MCF 10A (cell line): ENCODE measurements around the gene ZBTB47. TPM values are rescaled to one million over a fixed set of nuclear protein-coding genes. Genes with fewer than 3 reads are reported as not detected.
A peak's percentile ranks its signal among the peaks of the same experiment; 100 is the strongest.

Experiments used
- BruUV-seq: library from RNA; stranded (reverse); fragments of 400-500 nt; replicated peaks from 2 replicates; lab custom pipeline; 2021; lab: Mats Ljungman, UMichigan
- CTCF ChIA-PET: fragments of 300-600 bp; sonication (Branson Sonifier 250); formaldehyde crosslinking; extraction: SDS; loops from one replicate; lab custom pipeline; 2021; ENCODE audit warnings: antibody characterized with exemption, inconsistent platforms; lab: Yijun Ruan, JAX
- POLR2A ChIA-PET: fragments of 300-600, 350-650 bp; sonication (Branson Sonifier 250); formaldehyde crosslinking; extraction: SDS; loops from one replicate; lab custom pipeline; 2020; ENCODE audit warnings: antibody characterized with exemption, inconsistent platforms; lab: Yijun Ruan, JAX
- DNase-seq: peaks from one replicate; pipeline ENCODE4 v3.0.0-alpha.2; 2018; ENCODE audit not compliant: unreplicated experiment
- H3K27ac Mint-ChIP-seq: one replicate; pipeline ENCODE4 v1.8.0; 2022; ENCODE audit warnings: mild to moderate bottlenecking, low read depth, mixed read lengths; ENCODE audit not compliant: unreplicated experiment
- H3K27me3 Mint-ChIP-seq: one replicate; pipeline ENCODE4 v1.8.0; 2022; ENCODE audit warnings: mixed read lengths; ENCODE audit not compliant: insufficient read depth, unreplicated experiment
- H3K36me3 Mint-ChIP-seq: one replicate; pipeline ENCODE4 v1.8.0; 2022; ENCODE audit warnings: mild to moderate bottlenecking, moderate library complexity, mixed read lengths; ENCODE audit not compliant: insufficient read depth, unreplicated experiment
- H3K4me1 Mint-ChIP-seq: one replicate; pipeline ENCODE4 v1.8.0; 2022; ENCODE audit warnings: mixed read lengths; ENCODE audit not compliant: insufficient read depth, unreplicated experiment
- H3K4me3 Mint-ChIP-seq: one replicate; pipeline ENCODE4 v1.8.0; 2022; ENCODE audit warnings: mild to moderate bottlenecking, moderate library complexity, mixed read lengths; ENCODE audit not compliant: unreplicated experiment
- H3K9me3 Mint-ChIP-seq: one replicate; pipeline ENCODE4 v1.8.0; 2022; ENCODE audit warnings: mixed read lengths; ENCODE audit not compliant: unreplicated experiment
- CTCF ChIP-seq: fragments of 200-600 bp; IDR thresholded peaks from one replicate; pipeline ENCODE4 v1.8.0; 2022; ENCODE audit warnings: antibody characterized with exemption, mild to moderate bottlenecking; ENCODE audit not compliant: unreplicated experiment
- intact Hi-C: fragments of 100-400 bp; cut with micrococcal nuclease; formaldehyde crosslinking; loops from 2 replicates; pipeline ENCODE4 v1.14.1; 2022
- total RNA-seq: library from RNA; stranded (reverse); gene quantifications from 2 replicates; pipeline ENCODE4 v1.2.3, GENCODE V29; 2022

Gene ZBTB47
- total RNA-seq, 1 experiment from 2014 or later, result 10.9 TPM

DNA sequence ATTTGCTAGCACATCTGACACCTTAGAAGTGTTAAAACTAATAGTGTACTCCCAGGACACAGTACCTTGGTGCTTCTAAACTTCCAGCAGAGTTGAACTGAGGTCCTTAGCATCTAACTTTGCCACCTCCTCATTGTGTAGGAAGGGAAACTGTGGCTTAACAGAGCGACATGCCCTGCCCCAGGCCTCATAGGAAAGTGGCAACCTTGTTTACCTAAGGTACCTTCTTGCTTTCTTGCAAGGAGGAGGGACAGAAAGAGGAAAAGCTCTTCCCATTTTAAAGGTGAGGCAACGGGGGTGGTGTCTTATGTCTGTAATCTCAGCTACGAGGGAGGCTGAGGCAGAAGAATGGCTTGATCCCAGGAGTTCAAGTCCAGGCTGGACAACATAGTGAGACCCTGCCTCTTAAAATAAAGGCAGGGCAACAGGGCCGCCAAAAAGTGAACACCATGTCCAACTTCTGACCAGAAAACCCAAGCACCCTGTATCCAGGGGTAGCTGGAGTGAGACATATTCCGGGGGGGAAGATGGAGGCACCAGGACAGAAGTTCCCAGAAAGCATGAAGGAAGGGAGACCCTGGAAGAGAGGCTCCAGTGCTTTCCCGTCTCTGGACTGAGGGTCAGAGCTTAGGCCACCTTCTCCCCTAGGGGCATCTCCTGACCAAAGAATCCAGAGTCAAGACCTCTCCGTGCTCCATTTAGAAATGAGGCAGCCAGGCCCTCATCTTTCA is 31.3 kb downstream of the ZBTB47 start:
- POLR2A ChIA-PET, result interaction anchor here (0.7 to 2.6 kb wide), 12 partner anchors 10 to 253 kb away, joined by 3 to 13 read pairs (median 4); no protein-coding TSS in a partner anchor
- Mint-ChIP-seq H3K27me3 (peaks cover 9% of the 10 kb centered on the region), H3K9me3 (no peaks in the 10 kb centered on the region), H3K4me3 (no peak overlapping the region), H3K27ac (peak overlapping the region; percentile 82), H3K36me3 (no peaks in the 10 kb centered on the region), H3K4me1 (peaks cover 19% of the 10 kb centered on the region)
- no peak for DNase-seq
- CTCF ChIA-PET, result no interaction called here
- intact Hi-C loops, result no loop called here
- no peak for TF ChIP-seq CTCF
- no TSS peak for BruUV-seq

DNA sequence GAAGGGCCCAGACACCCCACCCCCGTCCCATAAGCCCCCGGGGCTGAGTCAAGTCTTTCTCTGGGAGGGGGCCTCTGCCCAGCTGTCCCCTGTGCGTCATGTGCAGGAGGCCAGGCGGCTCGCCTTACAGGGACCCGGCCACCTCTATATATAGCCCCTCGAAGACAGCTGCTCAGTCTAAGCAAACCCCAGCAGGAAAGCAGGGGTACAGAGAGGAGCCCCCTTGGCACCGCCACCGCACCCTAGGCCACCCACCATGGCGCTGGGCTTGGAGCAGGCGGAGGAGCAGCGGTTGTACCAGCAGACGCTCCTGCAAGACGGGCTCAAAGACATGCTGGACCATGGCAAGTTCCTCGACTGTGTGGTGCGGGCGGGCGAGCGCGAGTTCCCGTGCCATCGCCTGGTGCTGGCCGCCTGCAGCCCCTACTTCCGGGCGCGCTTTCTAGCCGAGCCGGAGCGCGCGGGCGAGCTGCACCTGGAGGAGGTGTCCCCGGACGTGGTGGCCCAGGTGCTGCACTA is 31.9 kb downstream of the ZBTB47 start, which contains the start of gene KLHL40:
TSS of gene KLHL40 (plus strand) at position 175 of the 519 bp plus-strand sequence. CDS start at position 257, 82 bp downstream.
- Mint-ChIP-seq H3K4me1 (peaks cover 19% of the 10 kb centered on the region), H3K27ac (peak within 1 kb of the TSS; percentile 82), H3K27me3 (peaks cover 15% of the 10 kb centered on the region), H3K36me3 (no peaks in the 10 kb centered on the region), H3K4me3 (no peak within 1 kb of the TSS), H3K9me3 (no peaks in the 10 kb centered on the region)
- DNase-seq, result no peak
- intact Hi-C loops, result no loop called here
- TF ChIP-seq CTCF, result no peak
- no TSS peak for BruUV-seq
- CTCF ChIA-PET, result no interaction called here
- POLR2A ChIA-PET, result interaction anchor here (0.7 to 2.6 kb wide), 6 partner anchors 9 to 68 kb away, joined by 3 to 13 read pairs (median 6); no protein-coding TSS in a partner anchor

DNA sequence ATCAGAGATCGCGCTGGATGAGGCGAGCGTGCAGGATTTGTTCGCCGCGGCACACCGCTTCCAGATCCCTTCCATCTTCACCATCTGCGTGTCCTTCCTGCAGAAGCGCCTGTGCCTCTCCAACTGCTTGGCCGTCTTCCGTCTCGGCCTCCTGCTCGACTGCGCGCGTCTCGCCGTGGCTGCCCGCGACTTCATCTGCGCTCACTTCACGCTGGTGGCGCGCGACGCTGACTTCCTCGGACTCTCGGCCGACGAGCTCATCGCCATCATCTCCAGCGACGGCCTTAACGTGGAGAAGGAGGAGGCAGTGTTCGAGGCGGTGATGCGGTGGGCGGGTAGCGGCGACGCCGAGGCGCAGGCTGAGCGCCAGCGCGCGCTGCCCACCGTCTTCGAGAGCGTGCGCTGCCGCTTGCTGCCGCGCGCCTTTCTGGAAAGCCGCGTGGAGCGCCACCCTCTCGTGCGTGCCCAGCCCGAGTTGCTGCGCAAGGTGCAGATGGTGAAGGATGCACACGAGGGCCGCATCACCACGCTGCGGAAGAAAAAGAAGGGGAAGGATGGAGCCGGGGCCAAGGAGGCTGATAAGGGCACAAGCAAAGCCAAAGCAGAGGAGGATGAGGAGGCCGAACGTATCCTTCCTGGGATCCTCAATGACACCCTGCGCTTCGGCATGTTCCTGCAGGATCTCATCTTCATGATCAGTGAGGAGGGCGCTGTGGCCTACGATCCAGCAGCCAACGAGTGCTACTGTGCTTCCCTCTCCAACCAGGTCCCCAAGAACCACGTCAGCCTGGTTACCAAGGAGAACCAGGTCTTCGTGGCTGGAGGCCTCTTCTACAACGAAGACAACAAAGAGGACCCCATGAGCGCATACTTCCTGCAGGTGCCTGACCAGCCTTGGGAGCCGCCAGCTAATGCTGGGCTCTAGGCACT is 32.7 kb downstream of the ZBTB47 start:
- ChIA-PET POLR2A (no interaction called here), CTCF (no interaction called here)
- no peak for DNase-seq
- BruUV-seq, result no TSS peak
- Mint-ChIP-seq H3K4me1 (peaks cover 19% of the 10 kb centered on the region), H3K4me3 (no peak overlapping the region), H3K27ac (no peak overlapping the region), H3K27me3 (peaks cover 21% of the 10 kb centered on the region), H3K36me3 (no peaks in the 10 kb centered on the region), H3K9me3 (no peaks in the 10 kb centered on the region)
- intact Hi-C loops, result no loop called here
- TF ChIP-seq CTCF, result no peak
